Measurements from ENCODE around the gene IPPK.
"Not testable (repeated sequence)": the region's sequence is repeated elsewhere in the genome, so short reads cannot be mapped to it uniquely, and the experiment has no call there.

The IPPK gene

GRCh38 chr9:92612816-92613215 is 57.1 kb downstream of the IPPK start:
- DNase-seq: no peak

- DNase-seq: no peak
Measured at GRCh38 chr9:92612292-92612691, 57.6 kb downstream of the IPPK start.

GRCh38 chr9:92611621-92612285 is 58.2 kb downstream of the IPPK start:
- DNase-seq: no peak

GRCh38 chr9:92610470-92611420 is 59.2 kb downstream of the IPPK start:
- no peak for DNase-seq

GRCh38 chr9:92608909-92609445 is 61.0 kb downstream of the IPPK start:
- no peak for DNase-seq

GRCh38 chr9:92608241-92608908 is 61.6 kb downstream of the IPPK start:
- no peak for DNase-seq

- no peak for DNase-seq
Measured at GRCh38 chr9:92607773-92608172, 62.2 kb downstream of the IPPK start.

- DNase-seq: no peak
Measured at GRCh38 chr9:92607088-92607487, 62.8 kb downstream of the IPPK start.

- DNase-seq: no peak
Measured at GRCh38 chr9:92605224-92605623, 64.7 kb downstream of the IPPK start.

GRCh38 chr9:92603990-92604389 is 65.9 kb downstream of the IPPK start:
- no peak for DNase-seq

- no peak for DNase-seq
Measured at GRCh38 chr9:92603100-92603499, 66.8 kb downstream of the IPPK start.

- no peak for DNase-seq
Measured at GRCh38 chr9:92602413-92602812, 67.5 kb downstream of the IPPK start.

- no peak for DNase-seq
Measured at GRCh38 chr9:92601451-92601850, 68.5 kb downstream of the IPPK start.

GRCh38 chr9:92600462-92601261 is 69.3 kb downstream of the IPPK start:
- no peak for DNase-seq

- DNase-seq: no peak
Measured at GRCh38 chr9:92599938-92600461, 69.9 kb downstream of the IPPK start.

GRCh38 chr9:92598382-92598781 is 71.5 kb downstream of the IPPK start:
- no peak for DNase-seq

GRCh38 chr9:92595930-92596329 is 74.0 kb downstream of the IPPK start:
- DNase-seq: no peak

- not testable (repeated sequence) for DNase-seq
Measured at GRCh38 chr9:92595075-92595474, 74.9 kb downstream of the IPPK start.

GRCh38 chr9:92592946-92593861 is 76.7 kb downstream of the IPPK start:
- DNase-seq: no peak

- DNase-seq: no peak
Measured at GRCh38 chr9:92592537-92592936, 77.4 kb downstream of the IPPK start.

- DNase-seq: no peak
Measured at GRCh38 chr9:92590377-92590776, 79.6 kb downstream of the IPPK start.

Measured in stimulated activated CD4-positive, alpha-beta T cell treated with anti-CD3 and anti-CD28 coated beads, Interleukin-2, amount 100 ng/mL, for 48 hours (primary cell).